HL-60 (cell line): ENCODE measurements around the gene BLZF1.

Source experiments
- CTCF ChIP-seq: IDR thresholded peaks from one replicate; pipeline ENCODE4 v1.5.1; 2011; ENCODE audit warnings: low read length, control low read depth, inconsistent platforms; ENCODE audit not compliant: insufficient read depth
- POLR2AphosphoS5 ChIP-seq: IDR thresholded peaks from 2 replicates; pipeline ENCODE4 v1.6.1; 2012; ENCODE audit warnings: low read depth

- TF ChIP-seq CTCF = no peak
- no peak for TF ChIP-seq POLR2AphosphoS5
Measured at GRCh38 chr1:169381162-169381561, 13.2 kb downstream of the BLZF1 start.
